Left kidney (tissue), 2 donors: ENCODE data around the gene ZNRD2. TPM values are rescaled to one million over a fixed set of nuclear protein-coding genes. Genes with fewer than 3 reads are reported as not detected.
"Not testable (repeated sequence)": the region's sequence is repeated elsewhere in the genome, so short reads cannot be mapped to it uniquely, and the experiment has no call there.

Experiments
- DNase-seq: peaks from one replicate; pipeline ENCODE4 v3.0.0-alpha.2; 2013
- polyA plus RNA-seq: library from polyadenylated mRNA; unstranded; fragments of 120-200 nt; gene quantifications from one replicate; pipeline ENCODE4 v1.2.1, GENCODE V29; 2013; ENCODE audit not compliant: insufficient read length

The ZNRD2 gene
- polyA plus RNA-seq, 1 donor = 37.5 TPM

- no peak for DNase-seq
Observed at GRCh38 chr11:65554057-65554818, 16.0 kb upstream of the ZNRD2 start.

- DNase-seq = no peak
Observed at GRCh38 chr11:65554842-65555430, 15.3 kb upstream of the ZNRD2 start.

GRCh38 chr11:65555693-65556231 lies 14.5 kb upstream of the ZNRD2 start:
- no peak for DNase-seq

GRCh38 chr11:65556470-65557279 lies 13.6 kb upstream of the ZNRD2 start:
- DNase-seq = no peak

- no peak for DNase-seq
Observed at GRCh38 chr11:65557280-65558001, 12.8 kb upstream of the ZNRD2 start.

GRCh38 chr11:65558002-65558929 lies 12.0 kb upstream of the ZNRD2 start, which contains the start of gene LTBP3:
Gene LTBP3 (minus strand): TSS chr11:65558359. CDS start chr11:65557959, 400 bp downstream.
- DNase-seq = peak; percentile 80

- DNase-seq = no peak
Observed at GRCh38 chr11:65558930-65559509, 11.3 kb upstream of the ZNRD2 start.

GRCh38 chr11:65559535-65559934 lies 10.7 kb upstream of the ZNRD2 start:
- no peak for DNase-seq

GRCh38 chr11:65559951-65560537 lies 10.2 kb upstream of the ZNRD2 start:
- no peak for DNase-seq

- DNase-seq = no peak
Observed at GRCh38 chr11:65560555-65561418, 9.5 kb upstream of the ZNRD2 start.

- no peak for DNase-seq
Observed at GRCh38 chr11:65562020-65562419, 8.3 kb upstream of the ZNRD2 start.

GRCh38 chr11:65562788-65563187 lies 7.5 kb upstream of the ZNRD2 start:
- no peak for DNase-seq

GRCh38 chr11:65563601-65564000 lies 6.7 kb upstream of the ZNRD2 start:
- DNase-seq = no peak

GRCh38 chr11:65564879-65565559 lies 5.3 kb upstream of the ZNRD2 start:
- DNase-seq = not testable (repeated sequence)

- no peak for DNase-seq
Observed at GRCh38 chr11:65565624-65566453, 4.4 kb upstream of the ZNRD2 start.

GRCh38 chr11:65569164-65569972 lies 909 bp upstream of the ZNRD2 start:
- DNase-seq = no peak
